WTC11 (cell line): ENCODE measurements around the gene SCFD1. TPM values are rescaled to one million over a fixed set of nuclear protein-coding genes. Genes with fewer than 3 reads are reported as not detected.
A peak's percentile ranks its signal among the peaks of the same experiment; 100 is the strongest.

ENCODE experiments used
- ATAC-seq: fragments of 200-7000 bp; cut with Tn5 transposase; 2 replicates; pipeline ENCODE4 v1.10.0; 2021; ENCODE audit warnings: mild to moderate bottlenecking, moderate library complexity
- CTCF ChIA-PET: fragments of 300-600 bp; sonication (Branson Sonifier 250); formaldehyde crosslinking; loops from one replicate; lab custom pipeline; 2021; ENCODE audit warnings: antibody characterized with exemption; lab: Charles Lee
- POLR2A ChIA-PET: fragments of 350-600 bp; sonication (Branson Sonifier 250); formaldehyde crosslinking; loops from one replicate; lab custom pipeline; 2021; ENCODE audit warnings: antibody characterized with exemption; lab: Charles Lee
- DNase-seq: peaks from one replicate; pipeline ENCODE4 v3.0.0; 2021; ENCODE audit warnings: low spot score
- H3K27ac Mint-ChIP-seq: 2 replicates; pipeline ENCODE4 v1.8.0; 2021; ENCODE audit warnings: mixed read lengths
- H3K27me3 Mint-ChIP-seq: 2 replicates; pipeline ENCODE4 v1.8.0; 2021; ENCODE audit warnings: low read depth, mild to moderate bottlenecking, moderate library complexity, mixed read lengths
- H3K36me3 Mint-ChIP-seq: 2 replicates; pipeline ENCODE4 v1.8.0; 2021; ENCODE audit warnings: mixed read lengths
- H3K4me1 Mint-ChIP-seq: 2 replicates; pipeline ENCODE4 v1.8.0; 2022; ENCODE audit warnings: mixed read lengths
- H3K4me3 Mint-ChIP-seq: 2 replicates; pipeline ENCODE4 v1.8.0; 2021; ENCODE audit warnings: mild to moderate bottlenecking, moderate library complexity, mixed read lengths
- H3K9me3 Mint-ChIP-seq: 2 replicates; pipeline ENCODE4 v1.8.0; 2021; ENCODE audit warnings: mixed read lengths
- ATF3 ChIP-seq: sonication (generic); formaldehyde crosslinking; conservative IDR thresholded peaks from 2 replicates; pipeline ENCODE4 v1.8.1; 2022; ENCODE audit warnings: mild to moderate bottlenecking, missing genetic modification reagents
- ATF6 ChIP-seq: sonication (generic); formaldehyde crosslinking; IDR thresholded peaks from 2 replicates; pipeline ENCODE4 v1.8.1; 2023; ENCODE audit warnings: mild to moderate bottlenecking, missing genetic modification reagents
- CREM ChIP-seq: sonication (generic); formaldehyde crosslinking; IDR thresholded peaks from 2 replicates; pipeline ENCODE4 v1.8.1; 2022; ENCODE audit warnings: mild to moderate bottlenecking, missing genetic modification reagents, moderate library complexity
- E2F1 ChIP-seq: sonication (generic); formaldehyde crosslinking; IDR thresholded peaks from 2 replicates; pipeline ENCODE4 v1.8.0; 2022; ENCODE audit warnings: mild to moderate bottlenecking, missing genetic modification reagents
- E2F4 ChIP-seq: sonication (generic); formaldehyde crosslinking; IDR thresholded peaks from 2 replicates; pipeline ENCODE4 v1.8.1; 2022; ENCODE audit warnings: low read depth, mild to moderate bottlenecking, moderate library complexity, missing genetic modification reagents, borderline replicate concordance
- ELF4 ChIP-seq: sonication (generic); formaldehyde crosslinking; IDR thresholded peaks from 2 replicates; pipeline ENCODE4 v1.8.1; 2022; ENCODE audit warnings: low read depth, mild to moderate bottlenecking, moderate library complexity, missing genetic modification reagents
- EMX1 ChIP-seq: fragments of 250-450 bp; sonication (Bioruptor Pico); IDR thresholded peaks from 2 replicates; pipeline ENCODE4 v1.8.0; 2021; ENCODE audit warnings: mild to moderate bottlenecking
- ERG ChIP-seq: fragments of 250-450 bp; sonication (Bioruptor Pico); IDR thresholded peaks from 2 replicates; pipeline ENCODE4 v1.8.0; 2021; ENCODE audit warnings: mild to moderate bottlenecking
- FOXK1 ChIP-seq: sonication (generic); formaldehyde crosslinking; IDR thresholded peaks from 2 replicates; pipeline ENCODE4 v1.8.0; 2022; ENCODE audit warnings: mild to moderate bottlenecking, moderate library complexity, missing genetic modification reagents
- GTF2I ChIP-seq: fragments of 250-450 bp; sonication (Bioruptor Pico); conservative IDR thresholded peaks from 2 replicates; pipeline ENCODE4 v1.4.0; 2021; ENCODE audit warnings: mild to moderate bottlenecking
- IRF2 ChIP-seq: sonication (generic); formaldehyde crosslinking; IDR thresholded peaks from 2 replicates; pipeline ENCODE4 v1.8.0; 2022; ENCODE audit warnings: low read depth, missing genetic modification reagents, borderline replicate concordance
- MAX ChIP-seq: sonication (generic); formaldehyde crosslinking; IDR thresholded peaks from 2 replicates; pipeline ENCODE4 v1.8.0; 2022; ENCODE audit warnings: mild to moderate bottlenecking, missing genetic modification reagents
- NR1H2 ChIP-seq: sonication (generic); formaldehyde crosslinking; IDR thresholded peaks from 2 replicates; pipeline ENCODE4 v1.9.0; 2021; ENCODE audit warnings: mild to moderate bottlenecking, moderate library complexity, missing genetic modification reagents
- NR2C2 ChIP-seq: sonication (generic); formaldehyde crosslinking; IDR thresholded peaks from 2 replicates; pipeline ENCODE4 v1.8.0; 2022; ENCODE audit warnings: mild to moderate bottlenecking, missing genetic modification reagents
- SOX15 ChIP-seq: fragments of 250-450 bp; sonication (Bioruptor Pico); IDR thresholded peaks from 2 replicates; pipeline ENCODE4 v1.9.0; 2021; ENCODE audit warnings: mild to moderate bottlenecking
- TCF7 ChIP-seq: sonication (generic); formaldehyde crosslinking; IDR thresholded peaks from 2 replicates; pipeline ENCODE4 v1.8.0; 2022; ENCODE audit warnings: mild to moderate bottlenecking, low read depth, missing genetic modification reagents, moderate library complexity
- TP53 ChIP-seq: sonication (generic); formaldehyde crosslinking; IDR thresholded peaks from 2 replicates; pipeline ENCODE4 v1.8.1; 2023; ENCODE audit warnings: mild to moderate bottlenecking, missing genetic modification reagents
- ZBTB43 ChIP-seq: sonication (generic); formaldehyde crosslinking; IDR thresholded peaks from 2 replicates; pipeline ENCODE4 v1.8.1; 2023; ENCODE audit warnings: mild to moderate bottlenecking, missing genetic modification reagents
- ZNF138 ChIP-seq: sonication (generic); formaldehyde crosslinking; conservative IDR thresholded peaks from 2 replicates; pipeline ENCODE4 v1.8.1; 2022; ENCODE audit warnings: mild to moderate bottlenecking, moderate library complexity, missing genetic modification reagents
- ZNF219 ChIP-seq: sonication (generic); formaldehyde crosslinking; IDR thresholded peaks from 2 replicates; pipeline ENCODE4 v1.8.0; 2023; ENCODE audit warnings: missing genetic modification reagents, mild to moderate bottlenecking, borderline replicate concordance
- ZNF263 ChIP-seq: sonication (generic); formaldehyde crosslinking; IDR thresholded peaks from 2 replicates; pipeline ENCODE4 v1.8.1; 2022; ENCODE audit warnings: low read depth, mild to moderate bottlenecking, moderate library complexity, missing genetic modification reagents
- ZNF671 ChIP-seq: fragments of 250-450 bp; sonication (Bioruptor Pico); IDR thresholded peaks from 2 replicates; pipeline ENCODE4 v1.8.0; 2021; ENCODE audit warnings: mild to moderate bottlenecking
- total RNA-seq: library from RNA; stranded (reverse); gene quantifications from 3 replicates; pipeline ENCODE4 v1.2.3, GENCODE V29; 2021

The SCFD1 gene
- total RNA-seq, 1 experiment from 2014 or later, result 77.5 TPM

- no peaks in the 10 kb centered on the region for H3K4me1 Mint-ChIP-seq
- DNase-seq, result no peak
- POLR2A ChIA-PET, result interaction anchor here (0.6 kb wide), 1 partner anchor 9 kb away, joined by 3 read pairs; no protein-coding TSS in a partner anchor
- H3K9me3 Mint-ChIP-seq, result no peaks in the 10 kb centered on the region
- peak; percentile 97 for ATAC-seq
- H3K27ac Mint-ChIP-seq, result no peak overlapping the region
- TF ChIP-seq ATF3 (CRISPR knock-in tag), result no peak
- no peak for TF ChIP-seq TCF7 (CRISPR knock-in tag)
- no peak for TF ChIP-seq ERG (CRISPR knock-in tag)
- TF ChIP-seq, all 79 proteins: peak for 0
- no peaks in the 10 kb centered on the region for H3K27me3 Mint-ChIP-seq
- H3K4me3 Mint-ChIP-seq, result no peak overlapping the region
- H3K36me3 Mint-ChIP-seq, result no peaks in the 10 kb centered on the region; the same call in 1 of the 2 replicates
- CTCF ChIA-PET, result interaction anchor here (1.1 kb wide), 1 partner anchor 34 kb away, joined by 3 read pairs; no protein-coding TSS in a partner anchor
Measured at GRCh38 chr14:30708157-30708556, 86.0 kb downstream of the SCFD1 start.

- POLR2A ChIA-PET, result no interaction called here
- DNase-seq (no peak), ATAC-seq (no peak)
- Mint-ChIP-seq H3K9me3 (no peaks in the 10 kb centered on the region), H3K4me1 (no peaks in the 10 kb centered on the region), H3K4me3 (no peak overlapping the region), H3K36me3 (no peaks in the 10 kb centered on the region; the same call in 1 of the 2 replicates), H3K27me3 (no peaks in the 10 kb centered on the region), H3K27ac (no peak overlapping the region; the same call in 1 of the 2 replicates)
- CTCF ChIA-PET, result no interaction called here
- TF ChIP-seq ZBTB43 (CRISPR knock-in tag) (no peak), NR2C2 (CRISPR knock-in tag) (no peak), IRF2 (CRISPR knock-in tag) (no peak), E2F4 (no peak), MAX (CRISPR knock-in tag) (no peak), EMX1 (CRISPR knock-in tag) (no peak), ATF6 (no peak), ZNF138 (no peak), ZNF219 (CRISPR knock-in tag) (no peak), E2F1 (CRISPR knock-in tag) (no peak)
Measured at GRCh38 chr14:30709201-30709600, 87.1 kb downstream of the SCFD1 start.

GRCh38 chr14:30710876-30711275 lies 88.8 kb downstream of the SCFD1 start:
- H3K27me3 Mint-ChIP-seq, result no peaks in the 10 kb centered on the region
- no peaks in the 10 kb centered on the region for H3K4me1 Mint-ChIP-seq
- no peak overlapping the region for H3K27ac Mint-ChIP-seq
- no peak for ATAC-seq
- ChIA-PET POLR2A (no interaction called here), CTCF (no interaction called here)
- H3K36me3 Mint-ChIP-seq, result no peaks in the 10 kb centered on the region
- DNase-seq, result no peak
- H3K4me3 Mint-ChIP-seq, result no peak overlapping the region
- no peaks in the 10 kb centered on the region for H3K9me3 Mint-ChIP-seq
- TF ChIP-seq NR1H2 (CRISPR knock-in tag) (no peak), E2F4 (no peak), ZNF219 (CRISPR knock-in tag) (no peak), ZNF671 (CRISPR knock-in tag) (no peak), TP53 (CRISPR knock-in tag) (no peak), ATF3 (CRISPR knock-in tag) (no peak), FOXK1 (no peak), ZBTB43 (CRISPR knock-in tag) (no peak), ZNF263 (CRISPR knock-in tag) (no peak), CREM (no peak), ZNF138 (no peak), GTF2I (CRISPR knock-in tag) (no peak), ELF4 (no peak), SOX15 (CRISPR knock-in tag) (no peak)
